ENCODE measurements around the gene KIF16B.

DNA sequence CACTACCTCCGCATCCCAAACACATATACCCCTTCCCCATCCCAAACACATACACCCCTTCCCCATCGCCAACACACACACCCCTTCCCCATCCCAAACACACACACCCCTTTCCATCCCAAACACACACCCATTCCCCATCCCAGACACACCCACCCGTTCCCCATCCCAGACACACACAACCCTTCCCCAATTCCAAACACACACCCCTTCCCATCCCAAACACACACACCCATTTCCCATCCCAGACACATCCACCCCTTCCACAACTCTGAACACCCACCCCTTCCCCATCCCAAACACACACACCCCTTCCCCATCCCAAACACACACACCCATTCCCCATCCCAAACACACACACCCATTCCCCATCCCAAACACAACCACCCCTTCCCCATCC lies 314.5 kb downstream of the KIF16B start:
- TF ChIP-seq, protein P1, sequence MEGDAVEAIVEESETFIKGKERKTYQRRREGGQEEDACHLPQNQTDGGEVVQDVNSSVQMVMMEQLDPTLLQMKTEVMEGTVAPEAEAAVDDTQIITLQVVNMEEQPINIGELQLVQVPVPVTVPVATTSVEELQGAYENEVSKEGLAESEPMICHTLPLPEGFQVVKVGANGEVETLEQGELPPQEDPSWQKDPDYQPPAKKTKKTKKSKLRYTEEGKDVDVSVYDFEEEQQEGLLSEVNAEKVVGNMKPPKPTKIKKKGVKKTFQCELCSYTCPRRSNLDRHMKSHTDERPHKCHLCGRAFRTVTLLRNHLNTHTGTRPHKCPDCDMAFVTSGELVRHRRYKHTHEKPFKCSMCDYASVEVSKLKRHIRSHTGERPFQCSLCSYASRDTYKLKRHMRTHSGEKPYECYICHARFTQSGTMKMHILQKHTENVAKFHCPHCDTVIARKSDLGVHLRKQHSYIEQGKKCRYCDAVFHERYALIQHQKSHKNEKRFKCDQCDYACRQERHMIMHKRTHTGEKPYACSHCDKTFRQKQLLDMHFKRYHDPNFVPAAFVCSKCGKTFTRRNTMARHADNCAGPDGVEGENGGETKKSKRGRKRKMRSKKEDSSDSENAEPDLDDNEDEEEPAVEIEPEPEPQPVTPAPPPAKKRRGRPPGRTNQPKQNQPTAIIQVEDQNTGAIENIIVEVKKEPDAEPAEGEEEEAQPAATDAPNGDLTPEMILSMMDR (conservative IDR thresholded peaks at IDR 0.05; ENCODE audit: low read depth, low read length) = no peak
- TF ChIP-seq EZH2 (IDR thresholded peaks at IDR 0.05; ENCODE audit: borderline replicate concordance, low read depth, low read length, poor library complexity, severe bottlenecking) = no peak
